A673 (cell line): Measurements from ENCODE around the gene PRR20G. TPM values are rescaled to one million over a fixed set of nuclear protein-coding genes. Genes with fewer than 3 reads are reported as not detected.
A peak's percentile ranks its signal among the peaks of the same experiment; 100 is the strongest.

Experiments
- BruUV-seq: library from RNA; stranded (reverse); fragments of 400-500 nt; replicated peaks from 2 replicates; lab custom pipeline; 2021; lab: Mats Ljungman, UMichigan
- CTCF ChIA-PET: fragments of 300-600 bp; sonication (Branson Sonifier 250); formaldehyde crosslinking; loops from one replicate; lab custom pipeline; 2022; ENCODE audit warnings: antibody characterized with exemption; lab: Charles Lee
- POLR2A ChIA-PET: fragments of 300-600 bp; sonication (Branson Sonifier 250); formaldehyde crosslinking; loops from one replicate; lab custom pipeline; 2022; ENCODE audit warnings: antibody characterized with exemption; ENCODE audit not compliant: low non-redundant PET; lab: Charles Lee
- DNase-seq: peaks from one replicate; pipeline ENCODE4 v3.0.0-alpha.2; 2015; ENCODE audit warnings: low spot score
- H3K27ac ChIP-seq: fragments of 200-600 bp; sonication (generic); 2 replicates; pipeline ENCODE4 v1.5.1; 2016; ENCODE audit warnings: mixed run types, low read depth, mild to moderate bottlenecking, mixed read lengths, antibody characterized with exemption, low read length; ENCODE audit not compliant: poor library complexity, severe bottlenecking
- H3K27me3 ChIP-seq: fragments of 200-600 bp; sonication (generic); replicated peaks from 2 replicates; pipeline ENCODE4 v1.6.1; 2017; ENCODE audit warnings: mixed run types, low read depth, mild to moderate bottlenecking, mixed read lengths, antibody characterized with exemption, low read length; ENCODE audit not compliant: insufficient read depth, poor library complexity
- H3K36me3 ChIP-seq: fragments of 200-600 bp; sonication (generic); 2 replicates; pipeline ENCODE4 v1.6.1; 2016; ENCODE audit warnings: mixed run types, mild to moderate bottlenecking, mixed read lengths, antibody characterized with exemption, low read length; ENCODE audit not compliant: insufficient read depth, poor library complexity, severe bottlenecking
- H3K4me1 ChIP-seq: fragments of 200-600 bp; sonication (generic); 2 replicates; pipeline ENCODE4 v1.6.1; 2017; ENCODE audit warnings: mixed run types, mild to moderate bottlenecking, mixed read lengths, antibody characterized with exemption, low read length; ENCODE audit not compliant: insufficient read depth, poor library complexity, severe bottlenecking
- H3K4me3 ChIP-seq: fragments of 200-600 bp; sonication (generic); 2 replicates; pipeline ENCODE4 v1.5.1; 2016; ENCODE audit warnings: low read depth, mixed run types, mild to moderate bottlenecking, mixed read lengths, low read length; ENCODE audit not compliant: poor library complexity, severe bottlenecking
- H3K9me3 ChIP-seq: fragments of 200-600 bp; sonication (generic); 2 replicates; pipeline ENCODE4 v1.6.1; 2016; ENCODE audit warnings: mixed run types, low read depth, mild to moderate bottlenecking, mixed read lengths, antibody characterized with exemption, low read length; ENCODE audit not compliant: poor library complexity, severe bottlenecking
- EZH2 ChIP-seq: fragments of 200-600 bp; sonication (generic); IDR thresholded peaks from 2 replicates; pipeline ENCODE4 v1.6.1; 2017; ENCODE audit warnings: borderline replicate concordance, low read depth, mild to moderate bottlenecking, mixed read lengths, antibody characterized with exemption, low read length; ENCODE audit not compliant: poor library complexity, severe bottlenecking
- intact Hi-C: fragments of 100-400 bp; cut with micrococcal nuclease; formaldehyde crosslinking; loops from one replicate; pipeline ENCODE4 v1.10.0; 2022; ENCODE audit not compliant: unreplicated experiment
- total RNA-seq: library from RNA; stranded (reverse); gene quantifications from 2 replicates; pipeline ENCODE4 v1.2.3, GENCODE V29; 2021
- TF ChIP-seq, protein P1 (sequence below): fragments of 300-800, 200-600 bp; sonication (generic); conservative IDR thresholded peaks from 2 replicates; pipeline ENCODE4 v1.5.1; 2017; ENCODE audit warnings: low read depth, mild to moderate bottlenecking, antibody characterized with exemption, low read length, moderate library complexity, mixed read lengths

Gene PRR20G
- total RNA-seq, 1 experiment from 2014 or later = not detected

DNA sequence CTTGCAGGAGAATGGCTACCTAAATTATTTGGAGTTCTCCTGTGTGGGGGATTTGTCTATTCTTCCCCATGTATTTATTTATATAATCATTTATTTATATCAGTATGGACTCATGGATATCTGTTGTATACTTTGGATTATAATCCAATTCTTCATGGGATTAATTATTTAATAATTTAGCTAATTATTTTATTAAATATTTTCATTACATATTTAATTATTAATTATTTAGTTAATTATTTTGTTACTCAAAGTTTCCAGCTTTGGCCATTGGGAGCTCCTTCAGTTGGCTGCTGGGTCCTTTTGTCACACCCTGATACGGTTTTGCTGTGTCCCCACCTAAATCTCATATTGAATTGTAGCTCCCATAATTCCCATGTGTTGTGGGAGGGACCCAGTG, 3.3 kb upstream of the PRR20G start:
- H3K4me3 ChIP-seq = no peak overlapping the region
- H3K27me3 ChIP-seq = peaks cover 28% of the 10 kb centered on the region
- H3K36me3 ChIP-seq = no peaks in the 10 kb centered on the region
- H3K9me3 ChIP-seq = no peaks in the 10 kb centered on the region
- TF ChIP-seq, protein P1, sequence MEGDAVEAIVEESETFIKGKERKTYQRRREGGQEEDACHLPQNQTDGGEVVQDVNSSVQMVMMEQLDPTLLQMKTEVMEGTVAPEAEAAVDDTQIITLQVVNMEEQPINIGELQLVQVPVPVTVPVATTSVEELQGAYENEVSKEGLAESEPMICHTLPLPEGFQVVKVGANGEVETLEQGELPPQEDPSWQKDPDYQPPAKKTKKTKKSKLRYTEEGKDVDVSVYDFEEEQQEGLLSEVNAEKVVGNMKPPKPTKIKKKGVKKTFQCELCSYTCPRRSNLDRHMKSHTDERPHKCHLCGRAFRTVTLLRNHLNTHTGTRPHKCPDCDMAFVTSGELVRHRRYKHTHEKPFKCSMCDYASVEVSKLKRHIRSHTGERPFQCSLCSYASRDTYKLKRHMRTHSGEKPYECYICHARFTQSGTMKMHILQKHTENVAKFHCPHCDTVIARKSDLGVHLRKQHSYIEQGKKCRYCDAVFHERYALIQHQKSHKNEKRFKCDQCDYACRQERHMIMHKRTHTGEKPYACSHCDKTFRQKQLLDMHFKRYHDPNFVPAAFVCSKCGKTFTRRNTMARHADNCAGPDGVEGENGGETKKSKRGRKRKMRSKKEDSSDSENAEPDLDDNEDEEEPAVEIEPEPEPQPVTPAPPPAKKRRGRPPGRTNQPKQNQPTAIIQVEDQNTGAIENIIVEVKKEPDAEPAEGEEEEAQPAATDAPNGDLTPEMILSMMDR = no peak
- ChIA-PET CTCF (no interaction called here), POLR2A (no interaction called here)
- BruUV-seq = no TSS peak
- no peak overlapping the region for H3K27ac ChIP-seq
- H3K4me1 ChIP-seq = no peaks in the 10 kb centered on the region
- DNase-seq = no peak
- intact Hi-C loops = no loop called here

DNA sequence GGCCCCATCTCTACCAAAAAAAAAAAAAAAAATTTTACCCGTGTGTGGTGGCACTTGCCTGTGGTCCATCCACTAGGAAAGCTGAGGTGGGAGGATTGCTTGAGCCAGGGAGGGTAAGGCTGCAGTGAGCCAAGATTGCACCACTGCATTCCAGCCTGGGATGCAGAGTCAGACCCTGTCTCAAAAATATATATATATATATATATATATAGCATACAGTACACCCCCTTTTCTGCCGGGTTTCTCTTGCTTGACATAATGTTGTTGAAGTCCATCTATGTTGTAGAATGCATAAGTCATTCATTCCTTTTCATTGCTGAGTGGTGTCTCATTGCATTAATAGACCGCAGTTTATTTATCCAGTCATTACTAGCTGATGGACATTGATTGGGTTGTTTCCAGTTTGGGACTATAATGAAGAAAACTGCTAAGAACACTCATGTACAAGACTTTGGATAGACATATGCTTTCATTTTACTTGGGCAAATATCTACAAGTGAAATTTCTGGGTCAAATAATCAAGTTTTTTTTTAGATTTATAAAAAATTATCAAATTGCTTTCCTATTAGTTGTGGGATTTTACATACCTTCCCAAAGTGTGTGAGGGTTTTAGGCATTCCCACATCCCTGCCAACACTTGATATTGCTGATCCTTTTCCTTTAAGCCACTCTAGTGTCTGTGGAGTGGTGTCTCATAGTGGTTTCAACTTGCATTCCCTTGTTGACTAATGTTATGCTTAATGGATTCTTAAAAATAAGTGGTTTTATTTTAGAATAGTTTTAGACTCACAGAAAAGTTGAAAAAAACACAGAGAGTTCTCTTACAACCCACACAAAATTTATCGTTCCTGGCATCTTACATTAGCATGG, 2.1 kb upstream of the PRR20G start:
- no TSS peak for BruUV-seq
- CTCF ChIA-PET = interaction anchor here (0.9 kb wide), 1 partner anchor 166 kb away, joined by 5 read pairs; no protein-coding TSS in a partner anchor
- no peak for DNase-seq

DNA sequence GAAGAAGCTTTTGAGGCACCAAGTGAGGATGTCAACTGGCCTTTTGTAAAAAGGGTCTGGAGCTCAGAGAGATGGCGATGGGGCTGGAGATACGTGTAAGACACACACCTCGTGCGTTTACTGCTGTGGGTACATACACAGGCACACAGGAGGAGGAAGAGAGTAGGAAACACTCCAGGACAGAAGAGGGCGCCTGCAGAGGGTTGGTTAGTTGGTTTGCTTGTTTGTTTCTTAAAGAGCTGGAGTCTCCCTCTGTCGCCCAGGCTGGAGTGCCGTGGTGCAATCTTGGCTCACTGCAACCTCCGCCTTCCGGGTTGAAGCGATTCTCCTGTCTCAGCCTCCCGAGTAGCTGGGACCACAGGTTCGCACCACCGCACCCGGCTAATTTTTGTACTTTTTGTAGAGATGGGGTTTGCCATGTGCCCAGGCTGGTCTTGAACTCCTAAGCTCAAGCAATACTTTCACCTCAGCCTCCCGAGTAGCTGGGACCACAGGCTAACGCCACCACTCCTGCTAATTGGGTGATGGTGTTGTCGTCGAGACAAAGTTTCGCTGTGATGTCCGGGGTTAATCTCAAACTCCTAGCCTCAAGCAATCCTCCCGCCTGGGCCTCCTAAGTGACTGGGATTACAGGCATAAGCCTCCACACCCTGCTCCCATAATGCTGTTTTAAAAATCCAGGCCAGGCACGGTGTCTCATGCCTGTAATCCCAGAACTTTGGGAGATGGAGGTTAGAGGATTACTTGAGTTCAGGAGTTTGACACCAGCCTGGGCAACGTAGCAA, 1.3 kb upstream of the PRR20G start:
- POLR2A ChIA-PET = no interaction called here
- CTCF ChIA-PET = interaction anchor here (0.9 kb wide), 1 partner anchor 167 kb away, joined by 5 read pairs; no protein-coding TSS in a partner anchor
- H3K36me3 ChIP-seq = no peaks in the 10 kb centered on the region
- peak; percentile 10 for DNase-seq
- H3K4me1 ChIP-seq = no peaks in the 10 kb centered on the region
- no peak overlapping the region for H3K4me3 ChIP-seq
- peaks cover 10% of the 10 kb centered on the region for H3K27me3 ChIP-seq
- BruUV-seq = no TSS peak
- intact Hi-C loops = no loop called here
- H3K27ac ChIP-seq = no peak overlapping the region
- TF ChIP-seq, protein P1 = peak; percentile 24
- TF ChIP-seq EZH2 = no peak
- H3K9me3 ChIP-seq = no peaks in the 10 kb centered on the region

More for the DNA sequence above, 2.1 kb upstream of the PRR20G start:
- Histone ChIP-seq H3K4me1 (no peaks in the 10 kb centered on the region), H3K36me3 (no peaks in the 10 kb centered on the region), H3K4me3 (no peak overlapping the region), H3K27me3 (peaks cover 19% of the 10 kb centered on the region), H3K9me3 (no peaks in the 10 kb centered on the region), H3K27ac (no peak overlapping the region)
- intact Hi-C loops = no loop called here
- POLR2A ChIA-PET = no interaction called here
- TF ChIP-seq, protein P1 = no peak
